GM18511 (cell line): ENCODE data around the gene ELFN1.

Experiments used
- ATAC-seq: cut with Tn5 transposase; IDR thresholded peaks from one replicate; pipeline ENCODE4 v1.9.1; 2021; ENCODE audit warnings: mild to moderate bottlenecking, moderate library complexity; ENCODE audit not compliant: unreplicated experiment

The ELFN1 gene

GRCh38 chr7:1693419-1693990 is 23.4 kb downstream of the ELFN1 start:
- no peak for ATAC-seq

GRCh38 chr7:1693991-1694524 is 24.0 kb downstream of the ELFN1 start:
- ATAC-seq: no peak

GRCh38 chr7:1694611-1695511 is 24.8 kb downstream of the ELFN1 start:
- no peak for ATAC-seq

GRCh38 chr7:1695800-1696454 is 25.9 kb downstream of the ELFN1 start:
- ATAC-seq: no peak

- ATAC-seq: no peak
Observed at GRCh38 chr7:1696671-1697498, 26.8 kb downstream of the ELFN1 start.

GRCh38 chr7:1697499-1698125 is 27.5 kb downstream of the ELFN1 start:
- ATAC-seq: no peak

GRCh38 chr7:1698201-1698600 is 28.1 kb downstream of the ELFN1 start:
- no peak for ATAC-seq

- no peak for ATAC-seq
Observed at GRCh38 chr7:1698951-1699350, 28.9 kb downstream of the ELFN1 start.

- no peak for ATAC-seq
Observed at GRCh38 chr7:1700086-1700485, 30.0 kb downstream of the ELFN1 start.

- no peak for ATAC-seq
Observed at GRCh38 chr7:1700536-1701333, 30.7 kb downstream of the ELFN1 start.

GRCh38 chr7:1702652-1703051 is 32.6 kb downstream of the ELFN1 start:
- no peak for ATAC-seq

- no peak for ATAC-seq
Observed at GRCh38 chr7:1703441-1703840, 33.4 kb downstream of the ELFN1 start.

GRCh38 chr7:1703871-1704810 is 34.1 kb downstream of the ELFN1 start:
- ATAC-seq: no peak

- no peak for ATAC-seq
Observed at GRCh38 chr7:1704811-1705738, 35.0 kb downstream of the ELFN1 start.

GRCh38 chr7:1705856-1706255 is 35.8 kb downstream of the ELFN1 start:
- ATAC-seq: no peak

GRCh38 chr7:1706381-1706720 is 36.3 kb downstream of the ELFN1 start:
- no peak for ATAC-seq
